Urinary bladder (tissue), 4 donors: ENCODE measurements around the gene TRAPPC1. TPM values are rescaled to one million over a fixed set of nuclear protein-coding genes. Genes with fewer than 3 reads are reported as not detected.
"Not testable (repeated sequence)": the region's sequence is repeated elsewhere in the genome, so short reads cannot be mapped to it uniquely, and the experiment has no call there.

Experiments
- DNase-seq: peaks from one replicate; pipeline ENCODE4 v3.0.0-alpha.2; 2015; ENCODE audit errors: extremely low spot score
- H3K27ac ChIP-seq: one replicate; pipeline ENCODE4 v1.5.1; 2013; ENCODE audit warnings: low read depth, mild to moderate bottlenecking, moderate library complexity
- H3K36me3 ChIP-seq: one replicate; pipeline ENCODE4 v1.6.1; 2013; ENCODE audit warnings: mild to moderate bottlenecking, moderate library complexity; ENCODE audit not compliant: insufficient read depth
- H3K4me1 ChIP-seq: one replicate; pipeline ENCODE4 v1.6.1; 2013; ENCODE audit warnings: mild to moderate bottlenecking, moderate library complexity; ENCODE audit not compliant: insufficient read depth
- H3K4me3 ChIP-seq: one replicate; pipeline ENCODE4 v1.5.1; 2013; ENCODE audit warnings: low read depth, low read length
- WGBS: extraction: QIAGEN DNeasy Blood & Tissue Kit; methylation state at CpG from one replicate; pipeline ENCODE4 v1.1.7; 2013; 5-methylcytosine and 5-hydroxymethylcytosine counted together
- polyA plus RNA-seq: library from polyadenylated mRNA; stranded (reverse); fragments of 200-250 nt; gene quantifications from one replicate; pipeline ENCODE4 v1.2.3, GENCODE V29; 2013
- total RNA-seq: library from RNA; depleted of rRNA; stranded (reverse); fragments of >200 nt; gene quantifications from one replicate; pipeline ENCODE4 v1.2.3, GENCODE V29; 2014
- donor health status: healthy with polysubstance abuse.
- donor health status: healthy.

The TRAPPC1 gene
- total and polyA plus RNA-seq, 2 donors: 19.9 to 137 TPM

GRCh38 chr17:7953266-7953665 is 21.5 kb upstream of the TRAPPC1 start:
- not testable (repeated sequence) for H3K27ac ChIP-seq, H3K4me3 ChIP-seq, H3K36me3 ChIP-seq, H3K4me1 ChIP-seq, DNase-seq
- 94% methylated on average over 13 of the region's 13 CpGs for WGBS

DNA sequence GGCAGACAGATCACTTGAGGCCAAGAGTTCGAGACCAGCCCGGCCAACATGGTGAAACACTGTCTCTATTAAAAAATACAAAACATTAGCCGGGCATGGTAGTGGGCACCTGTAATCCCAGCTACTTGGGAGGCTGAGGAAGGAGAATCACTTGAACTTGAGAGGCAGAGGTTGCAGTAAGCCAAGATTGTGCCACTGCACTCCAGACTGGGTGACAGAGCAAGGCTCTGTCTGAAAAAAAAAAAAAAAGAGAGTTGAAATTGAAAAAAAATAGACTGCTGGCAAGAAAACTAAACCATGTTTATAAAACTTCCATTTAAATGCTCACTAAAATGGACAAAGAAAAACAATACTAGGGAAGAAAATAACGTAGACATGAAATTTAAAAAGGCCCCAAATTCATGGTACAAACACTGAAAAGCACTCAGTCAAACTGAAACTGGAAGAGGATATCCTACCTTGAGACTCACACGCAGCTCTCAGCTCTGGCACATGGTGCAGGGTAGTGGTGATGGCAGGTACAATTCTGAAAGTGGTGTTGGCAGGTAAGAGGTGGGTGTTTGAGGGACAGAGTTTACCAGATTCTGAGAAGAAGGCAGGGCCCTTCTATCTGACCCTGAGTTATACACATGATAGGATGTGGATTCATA is 19.5 kb upstream of the TRAPPC1 start:
- H3K4me3 ChIP-seq: no peak overlapping the region
- peaks cover 6% of the 10 kb centered on the region for H3K36me3 ChIP-seq
- DNase-seq: no peak
- no peaks in the 10 kb centered on the region for H3K4me1 ChIP-seq
- 73% methylated on average over 5 of the region's 5 CpGs for WGBS
- no peak overlapping the region for H3K27ac ChIP-seq

GRCh38 chr17:7950578-7950977 is 18.8 kb upstream of the TRAPPC1 start:
- no peaks in the 10 kb centered on the region for H3K4me1 ChIP-seq
- no peak overlapping the region for H3K4me3 ChIP-seq
- peaks cover 7% of the 10 kb centered on the region for H3K36me3 ChIP-seq
- no peak overlapping the region for H3K27ac ChIP-seq
- WGBS: 82% methylated on average over 3 of the region's 3 CpGs
- DNase-seq: no peak

GRCh38 chr17:7947651-7948050 is 15.9 kb upstream of the TRAPPC1 start:
- Histone ChIP-seq H3K4me3 (no peak overlapping the region), H3K27ac (no peak overlapping the region), H3K4me1 (no peaks in the 10 kb centered on the region), H3K36me3 (peaks cover 10% of the 10 kb centered on the region)
- DNase-seq: no peak
- 89% methylated on average over 5 of the region's 5 CpGs for WGBS

DNA sequence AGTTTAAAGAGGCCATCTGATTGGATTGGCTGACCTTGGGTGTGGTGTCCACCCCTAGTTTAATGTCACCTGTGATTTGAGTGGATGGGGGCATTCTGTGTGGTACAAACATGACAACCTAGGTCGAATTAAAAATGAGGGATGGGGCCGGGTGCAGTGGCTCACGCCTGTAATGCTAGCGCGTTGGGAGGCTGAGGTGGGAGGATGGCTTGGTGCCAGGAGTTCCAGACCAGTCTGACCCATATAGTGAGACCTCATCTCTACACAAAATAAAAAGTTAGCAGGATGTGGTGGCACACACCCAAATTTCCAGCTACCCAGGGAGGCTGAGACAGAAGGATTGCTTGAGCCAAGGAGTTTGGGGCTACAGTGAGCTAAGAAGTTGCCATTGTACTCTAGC is 14.7 kb upstream of the TRAPPC1 start:
- Histone ChIP-seq H3K4me1 (no peaks in the 10 kb centered on the region), H3K36me3 (peaks cover 10% of the 10 kb centered on the region)
- 84% methylated on average over 5 of the region's 5 CpGs for WGBS

DNA sequence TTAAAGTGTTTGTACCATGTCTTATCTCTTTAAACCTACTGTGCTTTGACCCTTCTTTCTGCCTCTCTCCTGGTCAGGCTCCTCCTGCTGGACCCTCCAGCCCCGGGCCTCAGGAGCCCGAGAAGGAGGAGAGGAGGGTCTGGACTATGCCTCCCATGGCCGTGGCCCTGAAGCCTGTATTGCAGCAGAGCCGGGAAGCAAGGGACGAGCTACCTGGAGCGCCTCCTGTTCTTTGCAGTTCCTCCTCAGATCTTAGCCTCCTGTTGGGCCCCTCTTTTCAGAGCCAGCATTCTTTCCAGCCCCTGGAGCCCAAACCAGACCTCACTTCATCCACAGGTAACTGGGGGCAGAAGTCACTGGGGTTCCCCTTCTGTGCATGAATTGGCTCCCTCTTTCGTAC is 13.9 kb upstream of the TRAPPC1 start:
- H3K27ac ChIP-seq: no peak overlapping the region
- H3K4me3 ChIP-seq: no peak overlapping the region
- no peak for DNase-seq
- H3K4me1 ChIP-seq: no peaks in the 10 kb centered on the region
- peaks cover 10% of the 10 kb centered on the region for H3K36me3 ChIP-seq
- WGBS: 90% methylated on average over 7 of the region's 7 CpGs

More for the DNA sequence above, 14.7 kb upstream of the TRAPPC1 start:
- H3K4me3 ChIP-seq: no peak overlapping the region
- H3K27ac ChIP-seq: no peak overlapping the region
- DNase-seq: no peak

DNA sequence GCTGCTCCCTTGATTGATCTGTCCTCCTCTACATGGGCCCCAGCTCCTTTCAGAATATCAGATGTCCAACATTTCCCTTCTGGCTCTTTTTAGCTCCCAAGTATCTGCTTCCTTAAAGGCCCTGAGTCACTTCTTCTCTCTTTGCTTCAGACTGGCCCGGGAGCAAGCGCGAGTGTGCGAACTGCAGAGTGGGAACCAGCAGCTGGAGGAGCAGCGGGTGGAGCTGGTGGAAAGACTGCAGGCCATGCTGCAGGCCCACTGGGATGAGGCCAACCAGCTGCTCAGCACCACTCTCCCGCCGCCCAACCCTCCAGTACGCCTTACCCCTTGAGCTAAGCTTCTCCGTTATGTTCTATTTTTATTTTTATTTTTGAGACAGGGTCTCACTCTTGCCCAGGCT is 12.6 kb upstream of the TRAPPC1 start:
- DNase-seq: no peak
- H3K4me1 ChIP-seq: no peaks in the 10 kb centered on the region
- H3K27ac ChIP-seq: no peak overlapping the region
- H3K4me3 ChIP-seq: no peak overlapping the region
- peaks cover 13% of the 10 kb centered on the region for H3K36me3 ChIP-seq
- WGBS: 92% methylated on average over 9 of the region's 9 CpGs

DNA sequence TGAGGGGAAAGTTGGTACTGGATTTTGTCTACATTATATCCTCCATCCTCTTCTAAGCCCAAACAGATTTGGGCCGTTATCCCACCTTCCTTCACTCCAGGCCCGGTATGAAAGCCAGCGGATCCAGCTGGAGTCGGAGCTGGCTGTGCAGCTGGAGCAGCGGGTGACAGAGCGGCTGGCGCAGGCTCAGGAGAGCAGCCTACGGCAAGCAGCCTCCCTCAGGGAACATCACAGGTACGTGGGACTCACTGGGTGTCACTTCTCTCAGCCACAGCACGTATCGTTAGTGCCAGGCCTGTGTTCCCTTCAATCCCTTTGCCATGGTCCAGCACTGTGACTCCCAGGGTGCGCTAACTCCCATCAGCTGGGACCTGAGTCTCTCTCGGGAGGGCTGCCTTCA is 11.5 kb upstream of the TRAPPC1 start:
- Histone ChIP-seq H3K27ac (no peak overlapping the region), H3K36me3 (peaks cover 9% of the 10 kb centered on the region), H3K4me1 (no peaks in the 10 kb centered on the region), H3K4me3 (no peak overlapping the region)
- DNase-seq: no peak
- 89% methylated on average over 13 of the region's 13 CpGs for WGBS

- Histone ChIP-seq H3K4me1 (no peaks in the 10 kb centered on the region), H3K4me3 (no peak overlapping the region), H3K36me3 (peaks cover 6% of the 10 kb centered on the region), H3K27ac (no peak overlapping the region)
- DNase-seq: no peak
- whole genome bisulfite sequencing: 94% methylated on average over 6 of the region's 6 CpGs
These were observed 9.0 kb upstream of the TRAPPC1 start for GRCh38 chr17:7940743-7941142.

DNA sequence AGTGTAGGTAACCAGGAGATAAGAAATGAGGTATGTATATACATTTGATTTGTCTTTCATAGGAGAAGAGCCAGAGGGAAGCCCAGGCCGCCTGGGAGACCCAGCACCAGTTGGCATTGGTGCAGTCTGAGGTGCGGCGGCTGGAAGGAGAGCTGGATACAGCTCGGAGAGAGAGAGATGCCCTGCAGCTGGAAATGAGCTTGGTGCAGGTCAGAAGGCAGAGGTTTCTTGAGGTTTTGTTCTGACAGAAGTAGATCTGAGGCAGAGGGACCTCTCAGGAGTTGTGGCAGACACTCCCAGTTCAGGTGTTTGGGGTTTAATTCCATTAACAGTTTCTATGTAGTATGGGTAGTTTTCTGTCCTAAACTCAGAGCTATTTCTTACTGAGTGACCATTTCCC is 8.3 kb upstream of the TRAPPC1 start:
- DNase-seq: no peak
- Histone ChIP-seq H3K4me3 (no peak overlapping the region), H3K27ac (no peak overlapping the region), H3K4me1 (no peaks in the 10 kb centered on the region), H3K36me3 (peaks cover 6% of the 10 kb centered on the region)
- WGBS: 96% methylated on average over 4 of the region's 4 CpGs

DNA sequence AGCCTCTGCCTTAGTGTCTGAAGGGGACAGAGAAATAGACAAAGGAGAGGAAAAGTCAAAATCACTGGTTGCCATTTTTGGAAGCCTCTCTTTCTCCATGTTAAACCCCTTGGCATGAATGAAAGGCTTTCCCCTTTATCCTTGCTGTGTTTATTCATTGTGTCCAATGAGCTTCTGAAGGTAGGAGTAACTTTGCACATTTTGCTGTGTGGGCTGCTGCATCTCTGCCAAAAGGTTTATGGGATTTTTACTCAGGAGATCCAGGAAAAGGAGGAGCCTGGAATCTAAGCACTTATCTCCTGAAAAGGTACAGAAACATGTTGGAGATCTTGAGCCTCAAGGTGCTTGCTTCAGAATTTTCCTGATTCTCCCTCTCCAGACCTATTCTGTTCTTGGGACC is 4.1 kb upstream of the TRAPPC1 start:
- no peak overlapping the region for H3K4me3 ChIP-seq
- peaks cover 3% of the 10 kb centered on the region for H3K36me3 ChIP-seq
- no peak for DNase-seq

DNA sequence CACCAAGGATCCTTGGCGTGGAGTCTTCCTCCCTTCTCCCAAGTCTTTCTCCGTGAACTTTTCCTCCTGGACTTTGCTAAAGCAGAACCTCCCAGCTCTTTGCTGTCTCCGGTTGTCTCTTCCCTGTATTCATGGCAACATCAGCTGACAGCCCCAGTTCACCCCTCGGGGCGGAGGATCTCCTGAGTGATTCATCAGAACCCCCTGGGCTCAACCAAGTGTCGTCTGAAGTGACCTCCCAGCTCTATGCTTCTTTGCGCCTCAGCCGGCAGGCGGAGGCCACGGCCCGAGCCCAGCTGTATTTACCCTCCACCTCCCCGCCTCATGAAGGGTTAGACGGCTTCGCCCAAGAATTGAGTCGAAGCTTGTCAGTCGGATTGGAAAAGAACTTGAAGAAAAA is 1.2 kb upstream of the TRAPPC1 start:
- no peaks in the 10 kb centered on the region for H3K36me3 ChIP-seq
- H3K27ac ChIP-seq: no peak overlapping the region
- peak overlapping the region; percentile 56 for H3K4me3 ChIP-seq
- 6% methylated on average over 16 of the region's 16 CpGs for WGBS
- no peak for DNase-seq
- H3K4me1 ChIP-seq: no peaks in the 10 kb centered on the region

More for the DNA sequence above, 4.1 kb upstream of the TRAPPC1 start:
- no peaks in the 10 kb centered on the region for H3K4me1 ChIP-seq
- no peak overlapping the region for H3K27ac ChIP-seq

DNA sequence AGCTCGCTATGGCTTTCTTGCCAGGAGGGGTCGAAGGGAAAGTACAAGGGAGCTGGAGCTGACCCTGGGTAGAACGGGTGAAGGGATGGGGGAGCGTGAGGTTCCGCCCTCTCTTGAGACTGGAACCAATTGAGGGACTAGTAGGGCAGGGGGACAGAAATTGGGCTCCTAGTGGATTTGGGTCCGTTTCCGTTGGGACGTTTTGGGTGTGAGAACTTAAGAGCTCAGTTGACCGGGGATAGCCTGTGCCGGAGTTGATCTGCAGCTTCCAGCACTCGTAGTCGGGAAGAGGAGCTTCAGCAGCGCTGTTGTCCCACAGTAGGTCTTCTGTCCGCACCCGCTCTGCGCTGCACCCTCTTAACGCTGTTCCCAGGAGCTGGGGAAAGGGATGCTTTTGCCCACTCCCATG is 741 bp upstream of the TRAPPC1 start:
- DNase-seq: no peak
- Histone ChIP-seq H3K27ac (peak overlapping the region; percentile 31), H3K4me1 (no peaks in the 10 kb centered on the region), H3K4me3 (peak overlapping the region; percentile 56), H3K36me3 (no peaks in the 10 kb centered on the region)
- WGBS: 0% methylated on average over 17 of the region's 17 CpGs

DNA sequence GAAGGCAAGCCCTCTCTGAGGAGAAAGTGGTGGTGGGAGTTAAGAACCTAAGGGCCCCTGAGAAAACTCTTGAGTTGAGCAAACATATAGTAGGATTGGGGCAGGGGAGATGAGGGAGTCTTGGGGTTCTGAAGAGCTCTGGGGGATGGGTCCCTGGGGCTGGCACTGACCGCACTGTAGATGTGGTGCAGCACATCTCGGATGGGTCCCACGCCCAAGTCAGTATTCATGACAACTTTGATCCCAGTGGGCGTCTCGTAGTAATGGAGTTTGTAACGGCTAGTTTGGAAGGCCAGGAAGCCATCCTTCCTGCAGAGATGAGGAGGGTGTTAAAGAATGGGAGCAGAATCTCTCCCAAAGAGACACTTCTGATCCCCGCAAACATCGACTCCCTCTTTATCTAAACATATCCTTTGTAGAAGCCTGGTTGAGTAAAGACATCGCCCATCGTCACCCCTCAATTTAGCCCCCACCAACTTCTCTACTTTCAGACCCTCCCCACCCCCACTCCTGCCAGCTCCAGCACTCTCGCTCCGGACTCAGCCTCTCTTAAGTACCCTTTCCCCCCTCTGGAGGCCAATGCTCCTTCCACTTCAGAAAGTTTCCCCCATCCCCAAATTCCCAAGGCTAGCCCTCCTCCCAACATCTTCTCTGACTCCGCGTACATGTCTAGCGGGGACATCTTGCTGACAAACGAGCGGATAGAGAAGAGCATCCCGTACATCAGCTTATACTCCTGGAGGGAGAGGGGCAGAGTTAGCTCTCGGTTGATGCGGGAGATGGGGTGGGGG is 710 bp downstream of the TRAPPC1 start:
- Histone ChIP-seq H3K4me1 (no peaks in the 10 kb centered on the region), H3K4me3 (peak overlapping the region; percentile 59), H3K27ac (no peak overlapping the region), H3K36me3 (no peaks in the 10 kb centered on the region)
- DNase-seq: no peak
- WGBS: 40% methylated on average over 20 of the region's 20 CpGs
